HepG2 (cell line): Measurements from ENCODE around the gene APIP. TPM values are rescaled to one million over a fixed set of nuclear protein-coding genes. Genes with fewer than 3 reads are reported as not detected.

Experiments used
- FOXJ3 ChIP-seq: sonication (generic); formaldehyde crosslinking; IDR thresholded peaks from 2 replicates; pipeline ENCODE4 v1.4.0; 2020; ENCODE audit warnings: missing genetic modification reagents, mild to moderate bottlenecking, borderline replicate concordance
- HMG20A ChIP-seq: IDR thresholded peaks from 2 replicates; pipeline ENCODE4 v1.6.1; 2016; ENCODE audit warnings: borderline replicate concordance
- JUNB ChIP-seq: sonication (generic); formaldehyde crosslinking; IDR thresholded peaks from 2 replicates; pipeline ENCODE4 v1.8.0; 2022; ENCODE audit warnings: missing genetic modification reagents, mild to moderate bottlenecking, borderline replicate concordance
- MAFK ChIP-seq, 2 experiments: IDR thresholded peaks in 1 of 2; conservative IDR thresholded peaks in 1 of 2; 2 replicates each; pipeline ENCODE4 v1.6.1; 2011; ENCODE audit warnings: improper control_type of control experiment in 2 of 2, low read length in 2 of 2
- NFKB2 ChIP-seq: sonication (generic); formaldehyde crosslinking; IDR thresholded peaks from 2 replicates; pipeline ENCODE4 v1.4.0; 2020; ENCODE audit warnings: missing genetic modification reagents, borderline replicate concordance
- RXRB ChIP-seq: IDR thresholded peaks from 2 replicates; pipeline ENCODE4 v1.6.1; 2016; ENCODE audit warnings: borderline replicate concordance, missing genetic modification reagents, missing compliant biosample characterization
- SAP130 ChIP-seq: IDR thresholded peaks from 2 replicates; pipeline ENCODE4 v1.6.1; 2016; ENCODE audit warnings: low read depth
- SOX13 ChIP-seq, 3 experiments: fragments of 450-650 bp in 1 of 3; sonication (generic) in 1 of 3; formaldehyde crosslinking in 1 of 3; IDR thresholded peaks in 2 of 3; conservative IDR thresholded peaks in 1 of 3; 2 replicates each; pipeline versions ENCODE4 v1.5.0 to v1.6.1; 2016 to 2020; ENCODE audit warnings: antibody characterized with exemption in 1 of 3, mild to moderate bottlenecking in 1 of 3, missing compliant biosample characterization in 1 of 3, missing genetic modification reagents in 1 of 3, moderate library complexity in 1 of 3
- ZEB1 ChIP-seq: IDR thresholded peaks from 2 replicates; pipeline ENCODE4 v1.6.1; 2012; ENCODE audit warnings: mild to moderate bottlenecking, low read depth, inconsistent platforms; ENCODE audit not compliant: insufficient replicate concordance
- ZNF556 ChIP-seq: sonication (generic); formaldehyde crosslinking; IDR thresholded peaks from 2 replicates; pipeline ENCODE4 v1.4.0; 2020; ENCODE audit warnings: mild to moderate bottlenecking, missing genetic modification reagents, borderline replicate concordance
- ZSCAN12 ChIP-seq: sonication (generic); formaldehyde crosslinking; IDR thresholded peaks from 2 replicates; pipeline ENCODE4 v1.9.0; 2021; ENCODE audit warnings: mild to moderate bottlenecking, missing genetic modification reagents
- polyA plus RNA-seq, 8 experiments: library from polyadenylated mRNA; depleted of rRNA in 3 of 8; stranded (reverse) in 7 of 8; unstranded in 1 of 8; fragments of >200 nt; fragmentation: Illumina TruSeq in 4 of 8; extraction: Trizol in 4 of 8; gene quantifications; 2 replicates each; pipeline versions ENCODE4 v1.2.1 to v1.2.3, GENCODE V29; 2011 to 2016; ENCODE audit warnings: low read depth in 4 of 8, missing spikeins in 1 of 8, mixed read lengths in 1 of 8; ENCODE audit not compliant: insufficient read depth in 1 of 8
- total RNA-seq, 5 experiments: library from RNA; depleted of rRNA; stranded (reverse); fragments of >200 nt; fragmentation: Illumina TruSeq; extraction: Trizol; gene quantifications; 2 replicates each; pipeline ENCODE4 v1.2.3, GENCODE V29; 2016; ENCODE audit warnings: low read depth in 1 of 5
- TF ChIP-seq, protein P1 (sequence below): sonication (generic); formaldehyde crosslinking; IDR thresholded peaks from 2 replicates; pipeline ENCODE4 v1.4.0; 2020; ENCODE audit warnings: missing genetic modification reagents
- TF ChIP-seq, protein P2 (sequence below): sonication (generic); formaldehyde crosslinking; IDR thresholded peaks from 2 replicates; pipeline ENCODE4 v1.5.1; 2020; ENCODE audit warnings: missing genetic modification reagents, mild to moderate bottlenecking, borderline replicate concordance
- TF ChIP-seq, protein P3 (sequence below): sonication (generic); formaldehyde crosslinking; IDR thresholded peaks from 2 replicates; pipeline ENCODE4 v1.4.0; 2020; ENCODE audit warnings: missing genetic modification reagents
- TF ChIP-seq, protein P4 (sequence below): sonication (generic); formaldehyde crosslinking; conservative IDR thresholded peaks from 2 replicates; pipeline ENCODE4 v1.4.0; 2020; ENCODE audit warnings: missing genetic modification reagents
- TF ChIP-seq, protein P5 (sequence below): IDR thresholded peaks from 2 replicates; pipeline ENCODE4 v1.6.1; 2016; ENCODE audit warnings: low read depth

The APIP gene
- total and polyA plus RNA-seq, 2 of the 13 experiments (the other 11 are each of a cell fraction or from before 2014, with no cell fraction given) = 16.9 to 31.0 TPM

DNA sequence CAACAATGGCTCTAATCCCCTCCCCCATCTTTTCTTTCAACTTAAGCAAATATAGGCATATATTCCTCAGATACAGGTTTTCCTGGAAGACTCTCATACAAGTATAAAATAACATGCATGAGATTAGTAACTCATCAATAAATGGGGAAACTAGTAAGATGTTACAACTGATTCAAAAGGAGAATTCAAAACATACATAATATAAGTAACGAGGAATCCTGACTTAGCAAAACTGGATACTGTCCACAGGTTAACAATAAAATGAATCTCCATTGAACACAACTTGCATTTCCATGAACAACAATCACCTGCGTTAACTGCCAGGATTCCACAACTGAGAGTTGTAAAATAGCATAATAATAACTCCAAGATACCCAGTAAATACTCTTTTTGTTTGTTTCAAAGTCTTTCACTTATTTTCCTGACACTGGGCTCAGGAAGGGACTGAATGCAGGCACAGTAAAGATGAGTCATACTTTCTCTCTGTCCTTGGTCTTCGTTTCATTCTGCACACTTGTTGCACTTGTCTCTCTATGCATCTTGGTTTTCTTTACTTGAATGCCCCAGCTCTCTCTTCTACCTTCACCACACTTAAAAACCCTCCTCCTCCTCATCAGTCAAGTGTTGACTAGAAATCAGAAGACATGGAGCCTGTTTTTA, 8.1 kb downstream of the APIP start (continued):
- TF ChIP-seq, protein P1, sequence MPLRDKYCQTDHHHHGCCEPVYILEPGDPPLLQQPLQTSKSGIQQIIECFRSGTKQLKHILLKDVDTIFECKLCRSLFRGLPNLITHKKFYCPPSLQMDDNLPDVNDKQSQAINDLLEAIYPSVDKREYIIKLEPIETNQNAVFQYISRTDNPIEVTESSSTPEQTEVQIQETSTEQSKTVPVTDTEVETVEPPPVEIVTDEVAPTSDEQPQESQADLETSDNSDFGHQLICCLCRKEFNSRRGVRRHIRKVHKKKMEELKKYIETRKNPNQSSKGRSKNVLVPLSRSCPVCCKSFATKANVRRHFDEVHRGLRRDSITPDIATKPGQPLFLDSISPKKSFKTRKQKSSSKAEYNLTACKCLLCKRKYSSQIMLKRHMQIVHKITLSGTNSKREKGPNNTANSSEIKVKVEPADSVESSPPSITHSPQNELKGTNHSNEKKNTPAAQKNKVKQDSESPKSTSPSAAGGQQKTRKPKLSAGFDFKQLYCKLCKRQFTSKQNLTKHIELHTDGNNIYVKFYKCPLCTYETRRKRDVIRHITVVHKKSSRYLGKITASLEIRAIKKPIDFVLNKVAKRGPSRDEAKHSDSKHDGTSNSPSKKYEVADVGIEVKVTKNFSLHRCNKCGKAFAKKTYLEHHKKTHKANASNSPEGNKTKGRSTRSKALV (CRISPR knock-in tag) = 0 out of 2 replicates have a peak, but pooled peaks have one; percentile 31
- no peak for TF ChIP-seq ZSCAN12
- TF ChIP-seq RXRB (CRISPR knock-in tag) = peak; percentile 26; the same call in 1 of the 2 replicates
- TF ChIP-seq SAP130 (CRISPR knock-in tag) = peak; percentile 48; the same call in 1 of the 2 replicates
- TF ChIP-seq JUNB (CRISPR knock-in tag) = peak; percentile 61; the same call in 1 of the 2 replicates
- TF ChIP-seq, protein P2, sequence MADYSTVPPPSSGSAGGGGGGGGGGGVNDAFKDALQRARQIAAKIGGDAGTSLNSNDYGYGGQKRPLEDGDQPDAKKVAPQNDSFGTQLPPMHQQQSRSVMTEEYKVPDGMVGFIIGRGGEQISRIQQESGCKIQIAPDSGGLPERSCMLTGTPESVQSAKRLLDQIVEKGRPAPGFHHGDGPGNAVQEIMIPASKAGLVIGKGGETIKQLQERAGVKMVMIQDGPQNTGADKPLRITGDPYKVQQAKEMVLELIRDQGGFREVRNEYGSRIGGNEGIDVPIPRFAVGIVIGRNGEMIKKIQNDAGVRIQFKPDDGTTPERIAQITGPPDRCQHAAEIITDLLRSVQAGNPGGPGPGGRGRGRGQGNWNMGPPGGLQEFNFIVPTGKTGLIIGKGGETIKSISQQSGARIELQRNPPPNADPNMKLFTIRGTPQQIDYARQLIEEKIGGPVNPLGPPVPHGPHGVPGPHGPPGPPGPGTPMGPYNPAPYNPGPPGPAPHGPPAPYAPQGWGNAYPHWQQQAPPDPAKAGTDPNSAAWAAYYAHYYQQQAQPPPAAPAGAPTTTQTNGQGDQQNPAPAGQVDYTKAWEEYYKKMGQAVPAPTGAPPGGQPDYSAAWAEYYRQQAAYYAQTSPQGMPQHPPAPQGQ = no peak
- no peak for TF ChIP-seq ZNF556
- no peak for TF ChIP-seq SOX13 (IDR thresholded peaks at IDR 0.05)
- peak in 1 of 2 experiments; percentile 53; a peak in 2 of 4 replicates for TF ChIP-seq SOX13 (CRISPR knock-in tag; conservative IDR thresholded peaks at IDR 0.05 in 1 of 2, IDR thresholded peaks at IDR 0.05 in 1 of 2)
- TF ChIP-seq, protein P3, sequence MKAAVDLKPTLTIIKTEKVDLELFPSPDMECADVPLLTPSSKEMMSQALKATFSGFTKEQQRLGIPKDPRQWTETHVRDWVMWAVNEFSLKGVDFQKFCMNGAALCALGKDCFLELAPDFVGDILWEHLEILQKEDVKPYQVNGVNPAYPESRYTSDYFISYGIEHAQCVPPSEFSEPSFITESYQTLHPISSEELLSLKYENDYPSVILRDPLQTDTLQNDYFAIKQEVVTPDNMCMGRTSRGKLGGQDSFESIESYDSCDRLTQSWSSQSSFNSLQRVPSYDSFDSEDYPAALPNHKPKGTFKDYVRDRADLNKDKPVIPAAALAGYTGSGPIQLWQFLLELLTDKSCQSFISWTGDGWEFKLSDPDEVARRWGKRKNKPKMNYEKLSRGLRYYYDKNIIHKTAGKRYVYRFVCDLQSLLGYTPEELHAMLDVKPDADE = no peak
- TF ChIP-seq HMG20A (CRISPR knock-in tag) = peak; percentile 45; the same call in 1 of the 2 replicates
- TF ChIP-seq, protein P4, sequence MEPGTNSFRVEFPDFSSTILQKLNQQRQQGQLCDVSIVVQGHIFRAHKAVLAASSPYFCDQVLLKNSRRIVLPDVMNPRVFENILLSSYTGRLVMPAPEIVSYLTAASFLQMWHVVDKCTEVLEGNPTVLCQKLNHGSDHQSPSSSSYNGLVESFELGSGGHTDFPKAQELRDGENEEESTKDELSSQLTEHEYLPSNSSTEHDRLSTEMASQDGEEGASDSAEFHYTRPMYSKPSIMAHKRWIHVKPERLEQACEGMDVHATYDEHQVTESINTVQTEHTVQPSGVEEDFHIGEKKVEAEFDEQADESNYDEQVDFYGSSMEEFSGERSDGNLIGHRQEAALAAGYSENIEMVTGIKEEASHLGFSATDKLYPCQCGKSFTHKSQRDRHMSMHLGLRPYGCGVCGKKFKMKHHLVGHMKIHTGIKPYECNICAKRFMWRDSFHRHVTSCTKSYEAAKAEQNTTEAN (CRISPR knock-in tag) = 0 out of 2 replicates have a peak, but pooled peaks have one; percentile 51
- TF ChIP-seq FOXJ3 (CRISPR knock-in tag) = no peak
- peak; percentile 54 to 55; a peak in 3 of 4 replicates for TF ChIP-seq MAFK (conservative IDR thresholded peaks at IDR 0.05 in 1 of 2, IDR thresholded peaks at IDR 0.05 in 1 of 2; ENCODE audit: low read length in 2 of 2)
- TF ChIP-seq, protein P5, sequence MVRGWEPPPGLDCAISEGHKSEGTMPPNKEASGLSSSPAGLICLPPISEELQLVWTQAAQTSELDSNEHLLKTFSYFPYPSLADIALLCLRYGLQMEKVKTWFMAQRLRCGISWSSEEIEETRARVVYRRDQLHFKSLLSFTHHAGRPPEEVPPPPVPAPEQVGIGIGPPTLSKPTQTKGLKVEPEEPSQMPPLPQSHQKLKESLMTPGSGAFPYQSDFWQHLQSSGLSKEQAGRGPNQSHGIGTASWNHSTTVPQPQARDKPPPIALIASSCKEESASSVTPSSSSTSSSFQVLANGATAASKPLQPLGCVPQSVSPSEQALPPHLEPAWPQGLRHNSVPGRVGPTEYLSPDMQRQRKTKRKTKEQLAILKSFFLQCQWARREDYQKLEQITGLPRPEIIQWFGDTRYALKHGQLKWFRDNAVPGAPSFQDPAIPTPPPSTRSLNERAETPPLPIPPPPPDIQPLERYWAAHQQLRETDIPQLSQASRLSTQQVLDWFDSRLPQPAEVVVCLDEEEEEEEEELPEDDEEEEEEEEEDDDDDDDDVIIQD (CRISPR knock-in tag) = no peak
- TF ChIP-seq NFKB2 (CRISPR knock-in tag) = no peak
- TF ChIP-seq ZEB1 = no peak
